Testis (tissue), 2 donors: Measurements from ENCODE around the gene UBE3C.

ENCODE experiments used
- POLR2A ChIP-seq: fragments of 450-650 bp; IDR thresholded peaks from one replicate; pipeline ENCODE4 v1.6.1; 2017; ENCODE audit warnings: antibody characterized with exemption, mild to moderate bottlenecking, moderate library complexity
- TF ChIP-seq, protein P1 (sequence below), 3 experiments: fragments of 450-650 bp in 2 of 3; fragments of 200-600 bp in 1 of 3; sonication (generic) in 1 of 3; IDR thresholded peaks; one replicate each; pipeline ENCODE4 v1.5.1; 2016 to 2019; ENCODE audit warnings: antibody characterized with exemption in 3 of 3, mild to moderate bottlenecking in 2 of 3, moderate library complexity in 1 of 3

DNA sequence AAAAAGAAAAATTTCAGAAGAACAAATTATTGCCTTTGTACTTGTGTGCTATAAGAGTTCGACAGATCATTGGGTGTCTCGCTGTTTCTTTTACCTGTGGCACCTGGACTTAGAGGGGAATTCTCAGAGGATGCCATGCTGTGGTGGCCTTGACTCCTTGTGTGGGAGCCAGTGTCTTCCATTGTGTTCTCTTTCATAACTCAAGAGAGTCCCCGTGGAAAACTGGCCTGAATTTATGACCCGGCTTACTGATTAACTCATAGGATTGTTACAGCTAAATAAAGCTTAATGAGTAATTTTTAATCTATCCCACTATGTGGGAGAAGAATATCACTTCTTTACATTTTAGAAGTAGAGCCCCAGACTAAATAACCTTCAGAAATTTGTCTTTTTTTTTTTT, 54.5 kb downstream of the UBE3C start:
- TF ChIP-seq, protein P1, sequence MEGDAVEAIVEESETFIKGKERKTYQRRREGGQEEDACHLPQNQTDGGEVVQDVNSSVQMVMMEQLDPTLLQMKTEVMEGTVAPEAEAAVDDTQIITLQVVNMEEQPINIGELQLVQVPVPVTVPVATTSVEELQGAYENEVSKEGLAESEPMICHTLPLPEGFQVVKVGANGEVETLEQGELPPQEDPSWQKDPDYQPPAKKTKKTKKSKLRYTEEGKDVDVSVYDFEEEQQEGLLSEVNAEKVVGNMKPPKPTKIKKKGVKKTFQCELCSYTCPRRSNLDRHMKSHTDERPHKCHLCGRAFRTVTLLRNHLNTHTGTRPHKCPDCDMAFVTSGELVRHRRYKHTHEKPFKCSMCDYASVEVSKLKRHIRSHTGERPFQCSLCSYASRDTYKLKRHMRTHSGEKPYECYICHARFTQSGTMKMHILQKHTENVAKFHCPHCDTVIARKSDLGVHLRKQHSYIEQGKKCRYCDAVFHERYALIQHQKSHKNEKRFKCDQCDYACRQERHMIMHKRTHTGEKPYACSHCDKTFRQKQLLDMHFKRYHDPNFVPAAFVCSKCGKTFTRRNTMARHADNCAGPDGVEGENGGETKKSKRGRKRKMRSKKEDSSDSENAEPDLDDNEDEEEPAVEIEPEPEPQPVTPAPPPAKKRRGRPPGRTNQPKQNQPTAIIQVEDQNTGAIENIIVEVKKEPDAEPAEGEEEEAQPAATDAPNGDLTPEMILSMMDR (IDR thresholded peaks at IDR 0.05), result no peak
- TF ChIP-seq POLR2A, result no peak
